Fibroblast of pulmonary artery (primary cell): ENCODE data around the gene ARMC3.
"Not testable (repeated sequence)": the region's sequence is repeated elsewhere in the genome, so short reads cannot be mapped to it uniquely, and the experiment has no call there.

Experiments
- DNase-seq: peaks from one replicate; pipeline ENCODE4 v3.0.0-alpha.2; 2010; ENCODE audit warnings: low read depth
- H3K4me3 ChIP-seq: replicated peaks from 2 replicates; pipeline ENCODE4 v1.5.1; 2011; ENCODE audit warnings: low read depth, mild to moderate bottlenecking, control low read depth, low read length, moderate library complexity
- TF ChIP-seq, protein P1 (sequence below): IDR thresholded peaks from 2 replicates; pipeline ENCODE4 v1.5.1; 2011; ENCODE audit warnings: mild to moderate bottlenecking, control low read depth, low read length, inconsistent platforms; ENCODE audit errors: missing control alignments

Gene ARMC3

DNA sequence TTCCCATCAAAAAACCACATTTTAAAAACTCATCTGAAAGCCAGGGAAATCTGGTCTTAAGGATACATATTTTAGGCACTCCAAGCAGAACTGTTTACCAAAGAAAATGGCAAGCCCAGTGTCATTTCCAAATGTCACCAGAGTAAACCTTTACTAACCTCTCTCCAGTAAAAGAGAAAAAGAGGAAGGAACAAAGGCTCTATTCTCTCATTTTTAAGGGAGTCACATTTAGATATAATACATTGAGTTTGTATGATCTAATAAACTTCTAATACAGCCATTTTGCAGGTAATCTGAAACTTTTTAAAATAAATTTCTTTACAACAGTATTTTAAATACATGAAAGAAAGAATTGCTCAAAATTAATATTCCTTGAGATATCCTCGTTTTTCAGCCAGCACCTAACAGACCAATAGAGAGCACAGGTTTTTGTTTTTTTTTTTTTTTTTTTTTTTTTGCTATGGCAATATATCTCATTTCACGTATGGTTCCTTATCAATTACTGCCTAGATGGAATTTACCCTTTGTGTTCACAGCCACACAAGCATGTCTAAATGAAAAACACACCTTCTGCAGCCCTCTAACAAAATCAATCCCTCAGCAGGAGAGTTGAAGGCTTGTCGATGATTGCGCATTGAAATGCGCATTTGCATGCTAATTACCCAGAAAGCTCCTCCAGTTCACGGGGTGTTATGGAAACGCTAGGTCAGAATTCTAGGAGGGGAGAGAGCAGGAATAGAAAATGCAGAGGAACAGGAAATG, 127.8 kb downstream of the ARMC3 start:
- no peak overlapping the region for H3K4me3 ChIP-seq
- TF ChIP-seq, protein P1, sequence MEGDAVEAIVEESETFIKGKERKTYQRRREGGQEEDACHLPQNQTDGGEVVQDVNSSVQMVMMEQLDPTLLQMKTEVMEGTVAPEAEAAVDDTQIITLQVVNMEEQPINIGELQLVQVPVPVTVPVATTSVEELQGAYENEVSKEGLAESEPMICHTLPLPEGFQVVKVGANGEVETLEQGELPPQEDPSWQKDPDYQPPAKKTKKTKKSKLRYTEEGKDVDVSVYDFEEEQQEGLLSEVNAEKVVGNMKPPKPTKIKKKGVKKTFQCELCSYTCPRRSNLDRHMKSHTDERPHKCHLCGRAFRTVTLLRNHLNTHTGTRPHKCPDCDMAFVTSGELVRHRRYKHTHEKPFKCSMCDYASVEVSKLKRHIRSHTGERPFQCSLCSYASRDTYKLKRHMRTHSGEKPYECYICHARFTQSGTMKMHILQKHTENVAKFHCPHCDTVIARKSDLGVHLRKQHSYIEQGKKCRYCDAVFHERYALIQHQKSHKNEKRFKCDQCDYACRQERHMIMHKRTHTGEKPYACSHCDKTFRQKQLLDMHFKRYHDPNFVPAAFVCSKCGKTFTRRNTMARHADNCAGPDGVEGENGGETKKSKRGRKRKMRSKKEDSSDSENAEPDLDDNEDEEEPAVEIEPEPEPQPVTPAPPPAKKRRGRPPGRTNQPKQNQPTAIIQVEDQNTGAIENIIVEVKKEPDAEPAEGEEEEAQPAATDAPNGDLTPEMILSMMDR = no peak
- no peak for DNase-seq

DNA sequence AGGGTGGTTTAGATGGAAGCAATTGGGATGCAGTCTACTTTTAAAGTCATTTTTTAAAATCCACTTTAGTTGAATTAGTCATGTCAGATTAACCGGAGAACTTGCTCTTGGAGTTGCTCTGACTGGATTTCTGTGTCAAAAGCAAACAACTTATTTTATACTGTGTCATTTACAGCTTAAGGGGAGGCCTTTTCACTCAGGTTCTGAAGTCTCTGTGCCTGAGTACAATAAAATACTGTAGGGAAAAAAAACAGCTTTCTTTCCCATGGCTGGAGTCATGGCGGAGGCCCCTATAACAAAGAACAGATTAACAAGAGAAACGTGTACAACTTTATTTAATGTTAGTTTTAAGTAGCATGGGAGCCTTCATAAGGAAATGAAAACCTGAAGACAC, 128.3 kb downstream of the ARMC3 start:
- DNase-seq = no peak
- TF ChIP-seq, protein P1 = no peak
- H3K4me3 ChIP-seq = no peak overlapping the region

DNA sequence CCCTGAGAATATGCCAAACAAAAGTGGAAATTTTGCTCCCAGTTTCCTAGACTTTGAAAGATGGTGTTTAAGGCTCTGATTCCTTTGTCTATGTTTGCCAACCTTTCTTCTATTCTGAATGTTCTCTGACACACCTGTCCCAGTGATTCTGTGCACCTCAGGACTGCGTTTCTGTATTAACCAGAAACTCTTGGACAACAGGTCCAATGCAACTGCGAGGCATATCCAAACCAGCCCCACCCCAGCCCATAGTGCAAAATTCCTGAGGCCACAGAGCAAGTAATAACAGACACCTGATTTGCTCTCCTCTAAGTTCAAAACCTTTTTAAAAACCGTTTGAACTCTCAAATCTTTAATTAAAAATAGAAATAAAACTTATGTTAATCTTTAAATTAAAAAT, 130.5 kb downstream of the ARMC3 start:
- DNase-seq = no peak
- TF ChIP-seq, protein P1 = no peak
- H3K4me3 ChIP-seq = no peak overlapping the region

DNA sequence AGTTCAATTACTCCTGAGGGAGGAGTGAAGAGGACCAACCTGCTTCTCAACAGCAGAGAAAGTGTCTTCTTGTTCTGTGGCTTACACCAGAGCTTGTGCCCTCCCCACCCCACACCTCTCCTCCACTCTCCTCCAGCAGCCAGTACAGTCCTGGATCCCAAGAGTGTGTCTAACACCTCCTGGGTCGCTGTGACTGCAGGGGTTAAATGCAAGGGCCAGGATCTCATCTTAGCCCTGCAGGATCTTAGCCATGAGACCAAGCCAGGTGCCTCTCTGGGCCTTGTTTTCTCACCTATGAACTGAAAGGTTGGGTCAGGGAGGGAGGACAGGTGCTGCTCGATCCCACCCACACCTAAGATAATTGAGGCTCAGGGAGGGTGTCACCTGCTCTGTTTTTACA, 133.1 kb downstream of the ARMC3 start:
- TF ChIP-seq, protein P1 = no peak
- DNase-seq = no peak
- no peak overlapping the region for H3K4me3 ChIP-seq

DNA sequence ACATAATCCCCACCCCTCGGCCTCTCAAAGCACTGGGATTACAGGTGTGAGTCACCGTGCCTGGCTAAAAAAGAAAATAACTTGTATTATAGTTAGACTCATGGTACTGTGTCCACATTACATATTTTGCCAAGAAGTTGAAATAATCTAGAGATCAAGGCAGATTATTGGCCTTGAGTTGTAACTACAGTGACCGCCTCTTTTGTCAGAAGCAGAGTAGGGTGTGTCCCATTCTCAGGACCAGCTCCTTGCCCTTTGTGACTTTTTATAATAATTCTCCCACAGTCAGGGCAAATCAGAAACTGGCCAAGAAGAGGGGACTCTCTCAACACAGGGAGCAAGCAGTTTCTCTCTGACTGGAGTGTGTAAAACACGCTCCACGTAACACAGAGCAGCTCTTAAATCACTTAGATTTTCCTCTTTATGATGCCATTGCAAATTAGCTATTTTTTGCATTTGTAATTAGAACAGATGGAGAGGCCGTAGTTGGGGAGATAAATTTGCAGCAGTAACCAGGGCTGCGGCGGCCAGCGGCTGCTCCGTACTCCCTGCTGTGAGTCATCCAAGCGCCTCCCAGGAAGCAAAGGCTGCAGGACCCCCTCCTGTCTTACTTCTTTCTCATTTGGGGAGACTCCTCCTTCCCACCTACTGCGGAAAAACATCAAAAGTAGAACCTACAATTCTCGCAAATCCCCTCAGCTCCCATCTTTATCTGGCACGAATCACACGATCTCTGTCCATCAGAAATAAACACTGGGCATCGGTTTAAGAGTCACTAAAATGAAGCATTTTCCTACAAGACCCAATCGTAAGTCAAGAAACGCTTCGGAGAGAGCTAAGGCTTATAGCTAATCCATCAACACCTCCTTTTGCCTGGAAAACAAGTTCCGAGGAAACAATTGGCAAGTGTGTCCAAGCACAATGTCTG, 135.5 kb downstream of the ARMC3 start:
- H3K4me3 ChIP-seq = no peak overlapping the region
- peak; percentile 38 for DNase-seq
- TF ChIP-seq, protein P1 = no peak

DNA sequence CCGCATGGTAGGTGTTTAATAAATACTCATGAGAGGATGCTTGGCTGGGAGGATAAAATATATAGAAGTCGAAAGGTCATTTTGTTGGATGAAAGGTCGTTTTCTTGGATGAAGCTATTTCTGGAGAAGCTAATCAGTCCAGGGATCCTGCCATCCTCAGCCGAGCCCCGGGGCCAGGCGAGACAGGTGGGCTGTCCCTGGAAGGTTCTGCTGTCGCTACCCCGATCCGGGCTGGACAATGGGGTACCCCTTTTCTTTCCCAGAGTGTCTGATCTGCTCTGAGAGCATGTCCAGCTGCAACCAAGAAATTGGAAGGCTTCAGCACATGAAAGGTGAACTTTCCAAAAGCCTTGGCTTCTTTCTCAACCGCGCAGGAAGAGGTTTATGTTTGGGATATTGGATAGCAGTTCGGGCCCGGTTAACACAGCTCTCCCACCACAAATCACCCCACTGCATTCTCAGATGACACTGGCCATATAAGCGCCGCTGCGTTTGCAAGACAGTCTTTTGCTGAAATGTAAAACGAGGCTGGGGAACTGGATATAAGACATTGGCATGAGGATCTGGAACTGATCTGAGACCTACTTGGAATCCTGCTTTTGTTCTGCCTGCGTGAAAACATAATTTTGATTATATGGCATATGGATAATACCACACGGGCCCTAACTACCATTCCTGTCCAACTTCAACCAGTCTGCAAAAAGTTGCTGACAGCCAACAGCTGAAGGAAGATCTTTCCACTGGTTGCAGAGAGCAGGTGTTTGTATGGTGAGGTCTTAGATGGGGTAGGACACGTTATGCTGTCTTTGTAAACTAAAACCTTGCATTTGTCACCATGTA, 136.3 kb downstream of the ARMC3 start:
- TF ChIP-seq, protein P1 = no peak
- no peak overlapping the region for H3K4me3 ChIP-seq
- no peak for DNase-seq

DNA sequence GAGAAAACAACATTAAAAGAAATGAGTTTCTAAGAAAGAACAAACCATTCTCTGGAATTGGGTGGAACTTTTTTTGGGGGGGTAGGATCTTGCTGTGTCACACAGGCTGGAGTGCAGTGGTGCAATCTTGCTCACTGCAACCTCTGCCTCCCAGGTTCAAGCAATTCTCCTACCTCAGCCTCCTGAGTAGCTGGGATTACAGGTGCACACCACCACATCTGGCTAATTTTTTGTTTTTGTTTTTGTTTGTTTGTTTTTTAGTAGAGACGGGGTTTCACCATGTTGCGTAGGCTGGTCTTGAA, 136.9 kb downstream of the ARMC3 start:
- DNase-seq, H3K4me3 ChIP-seq: not testable (repeated sequence)
